EL (cell line): ENCODE data around the gene CD27.
A peak's percentile ranks its signal among the peaks of the same experiment; 100 is the strongest.
"Not testable (repeated sequence)": the region's sequence is repeated elsewhere in the genome, so short reads cannot be mapped to it uniquely, and the experiment has no call there.

Experiments used
- DNase-seq: peaks from one replicate; pipeline ENCODE4 v3.0.0-alpha.2; 2016

Gene CD27

DNA sequence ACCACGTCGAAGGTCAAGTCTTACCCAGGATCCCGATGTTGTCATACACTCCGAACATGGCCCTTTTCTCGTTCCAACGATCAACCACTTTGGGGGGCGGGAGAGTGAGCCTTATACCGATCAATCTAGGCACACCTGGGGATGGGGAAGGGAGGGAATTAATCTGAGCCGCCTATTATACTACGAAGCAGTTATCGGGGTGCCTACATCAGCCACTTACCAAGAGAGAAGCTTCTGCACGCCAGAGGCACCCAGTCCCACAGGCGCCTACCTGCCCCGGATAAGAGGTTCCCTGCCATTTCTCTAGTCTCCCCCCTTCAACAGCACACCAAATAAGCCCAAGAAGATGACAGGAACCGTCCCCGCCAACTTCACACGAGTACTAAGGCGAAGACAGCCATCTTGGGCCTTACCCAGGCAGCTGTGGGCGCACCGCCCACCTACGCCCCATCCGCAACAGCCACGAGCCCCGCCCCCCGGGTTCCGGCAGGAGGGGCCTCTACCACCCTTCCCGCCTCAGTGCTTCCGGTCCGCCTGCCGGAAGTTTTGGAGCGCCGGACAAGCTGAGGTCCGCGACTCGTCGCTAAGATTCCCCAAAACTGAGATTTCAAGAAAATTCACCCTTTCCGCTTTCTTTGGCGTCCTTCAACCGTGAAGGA, 48.2 kb downstream of the CD27 start, which contains the start of gene MRPL51:
TSS of gene MRPL51 (minus strand) at position 425 of the 659 bp plus-strand sequence. CDS start at position 299, 126 bp downstream.
- DNase-seq: peak; percentile 94

DNA sequence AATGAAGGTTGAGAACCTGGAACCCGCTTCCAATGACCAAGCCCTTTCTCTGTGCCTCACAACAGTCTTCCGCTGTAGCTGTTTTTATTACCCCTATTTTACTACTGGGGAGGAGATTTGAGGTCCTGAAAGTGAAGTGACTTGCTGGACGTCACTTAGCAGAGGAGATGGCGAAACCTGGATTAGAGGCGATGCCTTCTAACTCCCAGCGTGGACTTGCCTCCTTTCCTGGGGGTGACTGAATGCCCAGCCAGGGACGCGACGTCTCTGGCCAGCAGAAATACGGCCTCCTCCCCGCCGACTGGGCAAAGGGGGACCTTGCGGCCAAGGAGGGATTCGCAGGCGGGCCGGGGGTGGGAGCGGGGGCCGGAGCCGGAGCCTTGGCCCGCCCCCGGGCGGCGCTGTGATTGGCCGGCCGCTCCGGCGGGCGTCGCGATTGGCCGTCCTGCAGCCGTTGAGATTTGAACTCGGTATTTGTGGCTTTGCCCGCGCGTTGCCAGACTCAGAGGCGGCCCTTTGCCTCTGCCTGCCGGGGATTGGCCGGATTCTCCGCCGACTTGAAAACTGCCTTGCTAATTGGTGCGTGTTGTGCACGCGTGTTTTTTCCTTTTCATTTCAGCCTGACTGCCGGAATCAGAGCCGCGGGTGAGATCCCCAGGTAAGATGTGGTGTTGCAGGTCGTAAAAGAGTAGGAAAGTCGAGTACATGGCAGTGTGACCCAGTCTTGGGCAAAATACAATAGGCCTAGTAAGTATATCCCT, 48.9 kb downstream of the CD27 start, which contains the start of gene NCAPD2:
TSS of gene NCAPD2 (plus strand) at position 606 of the 761 bp plus-strand sequence. CDS start 997 bp downstream, outside the sequence.
- DNase-seq: peak; percentile 97

DNA sequence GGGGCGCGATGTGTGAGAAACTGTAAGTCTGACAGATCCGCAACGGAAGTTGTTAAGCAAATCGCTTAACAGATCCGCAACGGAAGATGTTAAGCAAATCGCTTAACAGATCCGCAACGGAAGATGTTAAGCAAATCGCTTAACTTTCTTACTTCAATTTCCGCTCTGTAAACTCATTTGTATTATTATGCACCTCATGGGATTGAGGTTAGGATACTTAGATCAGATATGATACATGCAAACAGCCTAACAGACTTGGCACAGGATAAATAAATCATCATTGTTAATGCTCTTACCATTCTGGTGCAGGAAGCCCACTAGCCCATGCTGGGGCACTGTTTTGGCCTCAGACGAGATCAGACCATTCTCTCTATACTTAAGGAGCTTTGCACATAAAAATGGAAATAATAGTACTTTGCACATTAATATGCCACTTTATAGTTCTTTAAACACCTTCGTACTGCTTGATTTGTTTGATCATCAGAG, 49.5 kb downstream of the CD27 start:
- no peak for DNase-seq

DNA sequence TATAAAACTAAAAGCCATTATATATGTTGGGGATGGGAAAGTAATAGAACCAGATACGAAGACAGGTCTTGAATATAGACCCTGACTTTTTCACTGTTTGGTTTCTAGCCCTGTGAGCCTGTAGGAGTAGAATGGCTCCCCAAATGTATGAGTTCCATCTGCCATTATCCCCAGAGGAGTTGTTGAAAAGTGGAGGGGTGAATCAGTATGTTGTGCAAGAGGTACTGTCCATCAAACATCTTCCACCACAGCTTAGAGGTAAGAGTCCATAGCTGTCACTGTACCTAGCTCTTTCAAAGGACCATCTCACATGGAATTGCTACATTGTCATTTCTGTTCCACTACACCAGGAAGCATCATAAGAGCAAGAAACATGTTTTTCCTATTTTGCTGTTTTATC, 50.2 kb downstream of the CD27 start:
- DNase-seq: peak; percentile 26

DNA sequence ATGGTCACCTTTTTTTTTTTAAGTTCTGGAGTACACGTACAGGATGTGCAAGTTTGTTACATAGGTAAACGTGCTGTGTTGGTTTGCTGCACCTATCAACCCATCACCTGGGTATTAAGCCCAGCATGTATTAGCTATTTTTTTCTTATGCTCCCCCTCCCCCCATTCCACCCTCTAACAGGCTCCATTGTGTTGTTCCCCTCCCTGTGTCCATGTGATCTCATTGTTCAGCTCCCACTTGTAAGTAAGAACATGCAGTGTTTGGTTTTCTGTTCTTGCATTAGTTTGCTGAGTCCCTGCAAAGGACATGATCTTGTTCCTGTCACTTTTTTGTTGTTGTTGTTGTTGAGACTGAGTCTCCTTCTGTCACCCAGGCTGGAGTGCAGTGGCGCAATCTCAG, 52.5 kb downstream of the CD27 start:
- not testable (repeated sequence) for DNase-seq

DNA sequence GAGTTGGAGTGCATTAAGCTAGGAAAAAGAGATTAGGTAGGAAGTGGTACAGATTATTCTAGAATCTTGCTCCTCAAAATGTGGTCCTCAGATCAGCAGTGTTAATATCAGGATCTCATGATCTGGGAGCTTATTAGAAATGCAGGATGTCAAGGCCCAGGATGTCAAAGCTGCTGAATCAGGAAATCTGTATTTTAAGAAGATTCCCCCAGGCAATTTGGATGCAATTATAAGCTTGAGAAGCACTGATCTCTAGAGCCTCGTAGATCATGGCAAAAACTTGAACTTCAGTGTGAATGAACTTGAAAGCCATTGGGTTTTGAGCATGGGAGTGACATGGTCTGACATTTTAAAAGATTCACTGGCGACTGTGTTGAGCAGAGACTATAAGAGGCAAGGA, 55.7 kb downstream of the CD27 start:
- DNase-seq: no peak
